GM08714 (cell line): ENCODE data around the gene MZT2B.
"Not testable (repeated sequence)": the region's sequence is repeated elsewhere in the genome, so short reads cannot be mapped to it uniquely, and the experiment has no call there.

Source experiments
- H3K4me3 ChIP-seq: fragments of 200-500 bp; sonication (Bioruptor generic); 2 replicates; pipeline ENCODE4 v1.5.1; 2014; ENCODE audit warnings: mild to moderate bottlenecking, low read length, inconsistent platforms
- ZNF274 ChIP-seq: IDR thresholded peaks from 2 replicates; pipeline ENCODE4 v1.6.1; 2012; ENCODE audit warnings: mild to moderate bottlenecking, low read depth, low read length

Gene MZT2B

DNA sequence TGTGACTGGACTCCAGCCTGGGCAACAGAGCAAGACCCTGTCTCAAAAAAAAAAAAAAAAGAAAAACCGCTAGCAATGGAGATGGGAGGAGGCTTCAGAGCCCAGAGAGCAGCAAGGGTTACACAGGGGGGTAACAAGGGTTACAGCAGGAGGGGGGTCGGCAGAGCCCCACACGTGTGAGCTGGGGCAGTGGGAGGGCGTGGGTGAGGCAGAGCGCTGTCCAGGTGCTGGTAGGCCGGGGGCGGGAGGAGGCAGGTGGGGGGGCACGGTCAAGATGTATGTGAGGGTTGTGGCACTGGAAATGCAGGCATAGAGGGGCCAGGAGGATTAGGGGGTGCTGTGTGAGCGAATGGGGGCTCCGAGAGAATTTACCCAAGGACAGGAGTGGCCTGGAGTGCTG lies 3.4 kb downstream of the MZT2B start:
- TF ChIP-seq ZNF274 = no peak

DNA sequence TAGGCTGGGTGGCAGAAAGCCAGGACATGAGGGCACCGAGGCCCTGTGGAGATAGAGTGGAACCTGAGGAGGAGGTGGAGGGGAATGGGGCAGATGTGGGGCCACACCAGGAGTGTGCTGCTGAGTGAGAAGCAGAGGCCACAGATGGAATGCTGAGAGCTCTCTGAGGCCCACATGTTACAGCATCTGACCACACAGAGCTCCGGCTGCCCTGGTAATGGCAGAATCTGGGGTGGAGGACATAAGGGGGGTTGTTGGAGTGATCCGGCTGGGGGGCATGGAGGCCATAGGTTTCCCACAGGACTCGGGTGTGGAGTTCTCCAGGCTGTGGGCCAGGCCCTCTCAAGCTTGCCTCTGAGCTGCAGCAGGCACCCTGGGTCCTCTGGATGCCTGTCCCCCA lies 3.8 kb downstream of the MZT2B start:
- no peak for TF ChIP-seq ZNF274
- no peak overlapping the region for H3K4me3 ChIP-seq

More for the DNA sequence above, 3.4 kb downstream of the MZT2B start:
- no peak overlapping the region for H3K4me3 ChIP-seq

DNA sequence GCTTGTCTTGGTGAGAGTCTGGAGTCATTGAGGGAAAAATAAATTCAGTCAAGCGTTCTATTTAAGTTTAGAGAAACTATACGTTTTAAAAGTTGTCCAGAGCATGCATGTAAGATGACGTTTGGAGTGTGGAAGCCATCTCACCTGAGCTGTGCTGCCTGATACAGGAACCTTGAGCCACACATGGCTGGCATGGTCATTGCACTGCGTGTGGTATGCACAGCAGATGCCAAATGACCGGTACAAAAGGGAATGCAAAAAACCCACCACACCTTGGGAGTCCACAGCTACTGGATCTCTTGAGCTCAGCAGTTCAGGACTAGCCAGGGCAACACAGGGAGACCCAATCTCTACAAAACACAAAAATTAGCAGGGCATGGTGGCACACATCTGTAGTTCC lies 4.3 kb downstream of the MZT2B start:
- no peak overlapping the region for H3K4me3 ChIP-seq
- no peak for TF ChIP-seq ZNF274

DNA sequence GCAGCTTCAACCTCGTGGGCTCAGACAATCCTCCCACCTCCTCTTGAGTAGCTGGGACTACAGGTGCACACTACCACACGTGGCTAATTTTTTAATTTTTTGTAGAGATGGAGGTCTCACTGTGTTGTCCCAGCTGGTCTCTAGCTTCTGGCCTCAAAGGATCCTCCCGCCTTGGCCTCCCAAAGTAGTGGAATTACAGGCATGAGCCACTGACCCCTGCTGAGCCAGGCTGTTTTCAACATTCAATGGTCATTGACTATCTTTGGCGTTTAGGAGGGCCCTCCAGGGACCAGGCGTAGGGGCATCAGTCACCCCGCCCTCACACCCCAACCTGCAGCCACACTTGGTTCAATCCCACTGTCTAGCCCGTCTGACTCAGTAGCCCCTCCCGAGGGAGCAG lies 5.2 kb downstream of the MZT2B start:
- no peak overlapping the region for H3K4me3 ChIP-seq
- no peak for TF ChIP-seq ZNF274

DNA sequence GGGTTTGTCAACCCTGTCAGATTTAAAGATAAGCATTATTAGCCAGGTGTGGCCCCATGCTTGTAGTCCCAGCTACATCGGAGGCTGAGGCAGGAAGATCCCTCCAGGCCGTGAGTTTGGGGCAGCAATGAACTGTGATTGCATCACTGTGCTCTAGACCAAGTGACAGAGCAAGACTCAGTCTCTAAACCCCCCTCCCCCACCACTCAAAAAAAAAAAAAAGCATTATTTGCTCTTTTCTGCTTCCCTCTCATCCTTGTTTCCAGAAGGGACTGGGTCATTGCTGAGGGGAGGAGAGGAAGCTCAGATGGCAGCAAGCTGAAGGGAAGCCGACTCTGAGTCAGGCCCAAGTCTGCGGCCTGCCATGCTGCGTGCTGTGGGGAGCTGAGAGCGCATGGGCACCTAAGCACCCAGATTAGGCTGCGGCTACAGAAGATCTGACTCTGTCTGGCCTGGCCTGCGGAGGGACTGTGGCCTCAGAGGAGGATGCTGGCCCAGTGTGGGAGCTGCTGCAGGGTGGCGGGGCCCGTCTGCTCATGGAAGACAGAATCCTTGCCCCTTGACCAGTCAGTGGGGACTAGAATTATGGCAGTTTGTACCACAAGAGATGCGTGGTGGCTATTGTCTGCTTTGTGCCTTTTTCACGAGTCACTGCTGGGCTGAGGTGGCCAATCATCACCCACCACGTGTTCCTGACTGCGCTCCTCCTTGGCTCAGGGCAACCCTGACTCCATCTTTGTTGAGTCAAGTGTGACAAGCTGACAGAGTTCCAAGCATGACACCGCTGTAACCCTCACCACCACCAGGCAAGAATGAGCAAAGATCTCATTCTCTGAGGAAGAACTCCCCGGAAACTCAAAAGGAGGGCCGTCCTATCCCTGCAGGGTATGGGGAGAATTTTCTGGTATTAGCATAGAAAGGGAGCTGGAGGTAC lies 6.1 kb downstream of the MZT2B start:
- not testable (repeated sequence) for H3K4me3 ChIP-seq

DNA sequence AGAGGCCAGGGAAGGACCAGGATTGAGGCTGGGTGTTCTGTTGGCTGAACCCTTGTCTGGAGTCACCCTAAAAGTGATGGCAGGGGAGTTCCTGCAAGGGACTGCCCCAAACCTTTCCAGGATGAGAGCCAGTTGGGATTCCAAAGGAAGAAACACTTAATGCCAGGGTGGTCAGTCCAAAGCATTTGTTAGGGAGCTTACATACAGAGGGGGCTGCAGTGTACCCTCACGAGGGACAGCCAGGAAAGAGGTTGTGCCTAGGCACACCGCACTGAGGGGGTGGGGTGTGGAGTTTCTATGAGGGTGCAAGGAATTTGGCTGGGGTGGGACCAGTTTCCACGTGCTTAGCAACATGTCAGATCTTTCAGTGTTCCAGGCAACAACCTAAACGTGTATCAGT lies 6.9 kb downstream of the MZT2B start:
- H3K4me3 ChIP-seq = not testable (repeated sequence)

DNA sequence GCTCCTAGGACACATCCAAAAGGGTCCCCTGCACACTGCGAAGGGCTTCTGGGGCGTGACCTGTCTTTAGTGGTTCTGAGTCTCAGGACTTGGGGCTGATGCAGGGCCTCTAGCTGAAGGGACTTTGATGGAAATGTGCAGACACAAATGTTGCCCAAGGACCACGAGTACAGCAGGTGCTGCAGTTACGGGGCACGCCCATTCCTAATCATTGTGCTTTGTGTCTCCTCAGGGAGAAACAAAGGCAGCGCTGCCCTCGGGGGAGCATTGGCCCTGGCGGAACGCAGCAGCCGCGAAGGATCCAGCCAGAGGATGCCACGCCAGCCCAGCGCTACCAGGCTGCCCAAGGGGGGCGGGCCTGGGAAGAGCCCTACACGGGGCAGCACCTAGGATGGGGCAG lies 8.2 kb downstream of the MZT2B start:
- H3K4me3 ChIP-seq = no peak overlapping the region
- TF ChIP-seq ZNF274 = no peak

DNA sequence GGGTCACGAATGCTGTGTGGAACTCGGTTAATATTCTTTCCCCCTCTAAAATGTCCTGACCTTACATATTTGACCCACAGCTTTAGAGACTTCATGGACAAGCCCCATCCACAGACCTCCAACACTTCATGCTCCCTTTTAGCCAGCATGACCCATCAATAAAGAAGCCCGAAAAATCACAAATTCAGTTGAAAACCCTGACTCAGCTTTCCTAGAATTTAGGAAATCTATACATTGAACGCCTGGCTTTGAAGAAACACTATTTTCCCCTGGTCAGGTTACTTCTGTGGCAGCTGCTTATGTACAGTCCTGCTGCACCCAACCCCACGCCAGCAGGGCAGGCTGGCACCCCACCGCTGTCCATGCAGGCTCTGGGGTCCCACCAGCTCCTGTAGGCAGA lies 9.3 kb downstream of the MZT2B start:
- not testable (repeated sequence) for H3K4me3 ChIP-seq

DNA sequence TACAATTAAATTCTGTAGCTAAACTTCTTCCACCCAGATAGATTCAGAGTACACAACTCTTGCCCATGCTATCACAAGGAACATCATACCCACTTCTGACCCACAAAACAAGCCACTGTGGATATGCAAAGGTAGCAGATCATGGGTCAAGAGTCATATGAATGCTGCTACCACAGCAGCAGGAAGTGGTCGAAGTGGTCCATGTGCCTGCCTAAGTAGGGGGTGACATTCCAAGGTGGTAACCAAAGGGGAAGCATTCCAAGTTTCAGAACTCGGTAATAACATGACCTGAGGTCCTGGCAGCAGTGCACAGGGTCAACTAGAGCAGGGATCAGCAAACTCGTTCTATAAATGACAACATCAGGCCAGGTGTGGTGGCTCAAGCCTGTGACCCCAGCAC lies 10.4 kb downstream of the MZT2B start:
- H3K4me3 ChIP-seq = not testable (repeated sequence)

DNA sequence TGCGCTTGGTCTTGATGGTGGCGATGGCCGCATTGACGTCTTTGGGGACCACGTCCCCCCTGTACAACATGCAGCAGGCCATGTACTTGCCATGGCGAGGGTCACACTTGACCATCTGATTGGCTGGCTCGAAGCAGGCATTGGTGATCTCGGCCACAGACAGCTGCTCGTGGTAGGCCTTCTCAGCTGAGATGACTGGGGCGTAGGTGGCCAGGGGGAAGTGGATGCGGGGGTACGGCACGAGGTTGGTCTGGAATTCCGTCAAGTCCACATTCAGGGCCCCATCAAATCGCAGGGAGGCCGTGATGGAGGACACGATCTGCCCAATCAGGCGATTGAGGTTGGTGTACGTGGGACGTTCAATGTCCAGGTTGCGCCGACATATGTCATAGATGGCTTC lies 11.8 kb downstream of the MZT2B start:
- H3K4me3 ChIP-seq = not testable (repeated sequence)

DNA sequence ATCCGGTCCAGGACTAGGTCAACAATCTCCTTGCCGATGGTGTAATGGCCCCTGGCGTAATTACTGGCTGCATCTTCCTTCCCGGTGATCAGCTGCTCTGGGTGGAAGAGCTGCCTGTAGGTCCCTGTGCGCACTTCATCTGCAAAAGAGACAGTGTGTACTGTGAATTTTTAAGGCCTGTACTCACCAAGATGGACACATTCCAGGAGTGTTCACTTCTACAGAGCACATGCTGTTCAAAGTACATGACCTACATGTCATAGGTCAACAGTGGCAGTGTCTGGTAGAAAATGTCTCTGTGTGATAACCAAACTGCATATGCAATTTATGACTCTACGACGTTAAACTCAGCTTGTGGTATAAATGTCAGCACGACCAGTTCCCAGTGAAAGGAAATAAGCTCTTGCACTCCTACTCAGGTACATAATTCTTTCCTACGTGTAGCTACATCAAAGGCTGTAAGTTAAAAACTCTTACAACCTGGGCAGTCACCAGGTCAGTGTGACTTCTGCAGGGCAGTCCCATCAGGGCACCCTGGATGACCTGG lies 13.1 kb downstream of the MZT2B start:
- not testable (repeated sequence) for H3K4me3 ChIP-seq

DNA sequence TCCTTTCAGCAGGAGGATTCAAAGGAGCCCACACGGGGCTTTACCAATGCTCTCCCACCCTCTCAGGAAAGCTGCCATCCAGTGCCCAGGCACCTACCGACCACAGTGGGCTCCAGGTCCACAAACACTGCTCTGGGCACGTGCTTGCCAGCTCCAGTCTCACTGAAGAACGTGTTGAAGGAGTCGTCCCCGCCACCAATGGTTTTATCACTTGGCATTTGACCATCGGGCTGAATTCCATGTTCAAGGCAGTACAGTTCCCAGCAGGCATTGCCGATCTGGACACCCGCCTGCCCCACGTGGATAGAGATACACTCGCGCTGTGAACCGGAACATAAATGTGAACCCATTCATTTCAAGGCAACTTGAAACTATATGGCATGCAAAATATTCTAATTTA lies 14.0 kb downstream of the MZT2B start:
- not testable (repeated sequence) for H3K4me3 ChIP-seq

DNA sequence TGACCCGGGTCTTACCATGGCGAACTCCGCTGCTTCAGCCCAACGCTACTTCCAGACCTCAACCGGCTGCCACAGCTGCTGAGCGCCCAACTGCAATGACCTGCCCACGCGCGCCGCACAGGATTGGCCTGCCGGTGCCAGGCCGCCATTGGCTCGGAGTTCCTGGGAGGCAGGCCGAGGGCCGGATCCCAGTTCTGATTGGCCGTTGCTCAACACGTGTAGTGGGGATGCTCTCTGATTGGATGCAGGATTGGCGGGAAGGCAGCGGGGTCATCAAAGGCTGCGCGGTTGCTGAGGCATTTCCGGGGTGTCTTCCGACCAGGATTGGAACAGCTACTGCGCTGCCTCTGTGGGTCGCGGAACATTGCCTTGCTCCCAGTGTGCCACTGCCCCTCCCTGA lies 16.3 kb downstream of the MZT2B start, which contains the start of gene TUBA3E:
Gene TUBA3E, minus strand, starts transcription at position 97 of the 400 bp plus-strand sequence. Its CDS starts 79 bp downstream, at position 18.
- no peak within 1 kb of the TSS for H3K4me3 ChIP-seq
- TF ChIP-seq ZNF274 = no peak

DNA sequence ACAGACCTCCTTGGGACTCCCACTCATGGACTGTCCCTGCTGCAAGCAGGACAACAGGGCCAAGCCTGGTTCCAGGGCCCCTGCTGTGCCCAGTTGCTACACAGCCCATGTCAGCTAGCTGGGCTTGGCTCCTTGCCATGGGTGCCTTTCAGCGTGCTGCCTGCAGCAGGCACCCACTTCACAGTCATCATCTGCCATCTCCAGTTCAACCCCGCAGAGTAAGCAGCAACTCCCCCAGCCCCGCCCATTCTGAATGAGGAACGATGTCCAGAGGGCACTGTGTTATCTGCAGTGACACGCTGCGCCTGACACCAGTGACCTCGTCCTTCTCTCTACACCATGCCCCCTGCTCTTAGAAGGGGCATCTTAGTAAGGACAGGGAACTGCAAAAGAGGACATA lies 20.5 kb downstream of the MZT2B start:
- not testable (repeated sequence) for H3K4me3 ChIP-seq

DNA sequence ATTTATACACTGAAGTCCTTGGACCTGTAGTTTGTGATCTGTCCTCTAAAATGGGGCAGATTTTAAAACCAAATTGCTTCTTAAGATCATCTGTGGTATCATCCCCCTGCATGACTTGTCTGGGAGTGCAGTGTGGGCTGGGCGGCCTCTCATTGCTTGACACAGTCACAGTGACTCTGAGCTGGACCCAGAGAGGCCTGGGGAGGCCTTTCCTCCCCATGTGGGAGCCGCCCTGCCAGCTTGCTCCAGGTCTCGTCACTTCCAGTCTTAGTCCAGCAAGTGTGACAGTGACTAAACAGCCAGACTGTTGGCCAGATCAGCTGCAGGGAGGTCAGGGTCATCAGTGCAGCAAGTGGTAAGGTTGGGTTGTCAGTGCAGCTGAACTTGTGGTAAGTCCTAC lies 21.1 kb downstream of the MZT2B start:
- not testable (repeated sequence) for H3K4me3 ChIP-seq

DNA sequence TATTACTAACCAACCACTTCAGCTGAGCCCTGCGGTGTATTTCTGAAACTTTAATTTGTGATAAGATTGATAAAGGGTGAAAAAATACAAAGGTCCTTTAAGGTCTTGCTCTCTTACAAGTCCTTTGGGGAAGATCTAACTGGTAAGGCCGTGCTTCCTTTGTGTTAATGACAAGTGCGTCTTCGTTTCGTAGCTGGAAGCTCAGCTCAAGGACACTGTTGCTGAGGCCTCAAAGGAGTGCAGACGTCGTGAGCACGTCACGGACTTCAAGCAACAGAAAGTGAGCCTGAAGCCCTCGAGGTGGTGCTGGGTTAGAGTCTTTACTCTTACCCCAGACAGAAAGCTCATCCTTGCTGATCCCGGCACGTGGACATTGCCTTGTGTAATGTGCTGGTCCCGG lies 25.0 kb downstream of the MZT2B start:
- H3K4me3 ChIP-seq = not testable (repeated sequence)

DNA sequence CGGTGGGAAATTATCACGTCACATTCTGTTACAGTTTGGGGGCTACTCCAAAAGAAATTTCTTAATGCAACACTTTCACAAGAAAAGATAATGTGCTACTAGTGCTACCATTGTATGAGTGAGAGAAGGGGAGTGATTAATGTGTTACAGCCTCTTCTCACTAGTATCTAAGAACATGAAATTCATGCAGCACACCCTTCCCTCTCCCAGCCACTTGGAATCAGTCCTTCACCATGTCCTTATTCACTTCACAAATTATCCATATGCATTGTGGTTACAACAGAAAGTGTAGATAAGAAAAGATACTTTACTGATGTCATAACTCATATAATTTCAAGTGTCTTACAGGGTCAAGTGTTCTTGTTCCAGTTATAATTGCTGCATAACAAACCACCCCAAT lies 37.1 kb downstream of the MZT2B start:
- not testable (repeated sequence) for H3K4me3 ChIP-seq

DNA sequence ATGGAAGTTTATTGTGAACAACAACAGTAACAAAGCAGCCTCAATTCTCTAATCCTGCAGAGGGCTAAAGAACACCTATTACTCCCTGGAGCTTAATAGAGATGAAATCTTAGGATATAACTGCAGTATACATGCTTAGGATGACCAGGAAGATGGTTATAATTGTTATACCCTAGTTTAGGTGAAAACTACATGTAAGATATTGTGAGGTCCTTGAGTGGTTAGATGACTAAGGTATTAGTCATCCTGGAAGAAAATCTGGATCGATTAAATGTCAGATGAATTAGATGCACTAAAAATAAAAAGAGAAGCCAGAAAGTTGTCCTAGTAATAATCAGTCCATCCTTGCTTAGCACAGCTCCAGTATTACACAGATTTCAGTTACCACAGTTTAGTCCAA lies 38.4 kb downstream of the MZT2B start:
- not testable (repeated sequence) for H3K4me3 ChIP-seq

DNA sequence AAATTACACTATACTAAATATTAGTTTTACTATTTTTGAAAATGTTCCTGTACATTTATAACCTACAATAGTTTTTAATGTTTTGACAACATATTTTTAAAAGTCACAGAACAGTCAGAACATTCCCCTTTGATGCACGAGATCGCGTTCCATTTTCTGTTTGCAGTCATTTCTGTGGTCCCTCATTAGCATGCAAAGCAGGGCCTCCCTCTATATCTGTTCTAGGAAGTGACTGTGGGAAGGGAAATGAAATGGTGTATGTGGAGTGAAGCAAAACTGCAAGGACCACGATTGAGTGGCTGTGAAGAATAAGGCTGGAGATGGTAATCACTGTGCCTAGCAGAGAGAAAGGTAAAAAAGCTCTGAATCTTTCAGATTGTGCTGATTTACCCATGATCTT lies 40.5 kb downstream of the MZT2B start:
- not testable (repeated sequence) for H3K4me3 ChIP-seq

DNA sequence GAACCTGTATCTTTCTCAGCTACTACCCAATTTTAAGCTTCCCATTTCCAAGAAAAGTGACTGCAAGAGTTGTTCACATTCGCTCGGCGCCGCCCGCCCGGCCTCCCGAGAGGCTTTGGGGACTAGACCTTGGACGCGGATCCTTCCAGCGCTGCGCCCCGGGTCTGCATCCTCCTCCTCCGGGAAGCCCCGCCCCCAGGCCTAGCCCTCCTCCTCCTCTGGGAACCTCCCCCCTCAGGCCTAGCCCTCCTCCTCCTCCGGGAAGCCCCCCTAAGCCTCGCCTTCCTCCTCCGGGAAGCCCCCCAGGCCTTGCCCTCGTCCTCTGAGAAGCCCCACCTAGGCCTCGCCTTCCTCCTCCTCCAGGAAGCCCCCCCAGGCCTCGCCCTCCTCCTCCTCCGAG lies 45.9 kb downstream of the MZT2B start:
- H3K4me3 ChIP-seq = not testable (repeated sequence)

DNA sequence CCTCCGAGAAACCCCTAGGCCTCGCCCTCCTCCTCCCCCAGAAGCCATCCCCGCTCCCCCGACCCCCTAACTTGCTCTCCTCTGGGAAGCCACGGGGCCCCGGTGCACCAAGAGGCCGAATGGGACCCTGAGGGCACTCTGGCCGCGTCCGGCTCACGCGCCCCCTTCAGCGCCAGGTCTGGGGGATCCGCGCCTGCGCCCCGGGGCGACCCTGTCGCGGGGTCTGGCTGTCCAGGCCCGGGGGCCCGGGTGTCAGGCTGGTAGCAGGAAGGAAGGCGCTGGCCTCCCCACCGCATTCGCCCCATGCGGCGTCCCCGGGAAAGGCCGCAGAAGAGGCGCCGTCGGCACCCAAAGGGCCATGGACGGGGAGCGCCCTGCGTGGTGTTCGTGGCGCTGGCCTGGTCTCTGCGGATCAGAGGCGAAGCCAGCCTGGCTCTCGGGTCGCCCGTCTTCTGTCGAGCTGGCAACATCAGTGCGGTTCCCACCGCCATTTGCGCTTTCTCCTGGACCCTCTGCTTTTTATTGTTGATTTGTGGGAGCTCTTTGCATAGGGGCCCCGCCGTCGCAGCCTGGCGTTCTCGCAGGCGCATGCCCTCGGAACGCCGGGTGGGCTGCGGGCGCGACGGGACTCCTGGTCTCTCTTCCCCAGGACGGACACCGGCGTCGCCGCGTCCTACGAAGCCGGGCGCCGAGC lies 46.6 kb downstream of the MZT2B start:
- H3K4me3 ChIP-seq = peak overlapping the region; percentile 72; the same call in 1 of the 2 replicates
